Measurements from ENCODE around the gene CCN5.
A peak's percentile ranks its signal among the peaks of the same experiment; 100 is the strongest.

Gene CCN5

DNA sequence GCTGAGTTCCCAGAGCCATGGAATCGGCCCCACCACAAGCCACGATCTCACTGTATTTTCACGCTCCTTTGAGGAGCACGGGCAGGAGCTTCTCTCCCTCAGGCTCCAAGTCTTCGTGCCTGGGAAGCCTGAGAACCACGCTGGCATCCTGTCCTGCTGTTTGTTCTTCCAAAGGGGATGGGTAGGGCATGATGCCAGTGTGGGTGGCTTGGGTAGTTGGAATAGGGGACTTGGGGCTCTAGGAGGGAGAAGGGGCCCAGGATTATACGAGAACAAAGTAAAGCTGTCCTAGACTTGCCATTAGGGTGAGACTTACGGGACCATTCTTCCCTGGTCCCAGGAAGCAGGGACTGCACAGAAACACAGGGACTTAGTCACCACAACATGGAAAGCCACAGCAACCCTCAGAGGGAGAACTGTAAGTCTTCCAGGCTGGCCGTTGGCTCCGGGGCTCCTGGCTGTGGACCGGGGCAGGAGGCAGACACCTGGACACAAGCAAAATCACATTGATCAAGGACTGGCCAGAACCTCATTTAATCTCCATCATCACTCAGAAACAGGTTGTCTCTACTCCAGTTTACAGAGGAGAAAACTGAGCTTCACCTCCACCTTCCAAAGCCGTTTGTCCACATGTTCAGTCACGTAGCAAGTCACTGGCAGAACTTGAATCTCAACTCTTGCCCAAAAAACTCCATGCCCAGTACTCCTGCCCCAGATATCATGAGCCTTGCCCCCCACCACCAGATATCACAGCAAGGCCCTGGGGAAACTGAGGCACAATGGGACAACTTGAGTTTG is 1.3 kb downstream of the CCN5 start:
- DNase-seq (ENCODE audit: low spot score): no peak

DNA sequence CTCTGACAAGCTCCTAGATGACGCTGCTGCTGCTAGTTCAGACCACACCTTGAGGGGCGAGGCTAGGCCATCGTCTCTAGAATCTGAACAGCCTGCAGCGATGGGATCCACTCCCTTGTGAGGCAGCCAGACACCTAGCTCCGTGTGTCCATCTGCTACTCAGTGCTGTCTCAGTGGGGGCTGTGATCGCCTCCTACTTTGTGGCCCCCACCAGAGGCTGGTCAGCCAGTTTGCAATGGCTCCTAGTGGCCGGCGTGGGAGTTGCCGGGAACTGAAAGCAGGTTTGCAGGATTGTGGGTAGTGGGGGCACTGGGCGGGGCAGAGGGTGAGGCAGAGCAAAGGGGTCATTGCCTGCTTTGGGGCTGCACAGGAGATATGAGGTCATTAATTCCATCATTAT is 2.8 kb downstream of the CCN5 start:
- DNase-seq (ENCODE audit: low spot score): no peak

DNA sequence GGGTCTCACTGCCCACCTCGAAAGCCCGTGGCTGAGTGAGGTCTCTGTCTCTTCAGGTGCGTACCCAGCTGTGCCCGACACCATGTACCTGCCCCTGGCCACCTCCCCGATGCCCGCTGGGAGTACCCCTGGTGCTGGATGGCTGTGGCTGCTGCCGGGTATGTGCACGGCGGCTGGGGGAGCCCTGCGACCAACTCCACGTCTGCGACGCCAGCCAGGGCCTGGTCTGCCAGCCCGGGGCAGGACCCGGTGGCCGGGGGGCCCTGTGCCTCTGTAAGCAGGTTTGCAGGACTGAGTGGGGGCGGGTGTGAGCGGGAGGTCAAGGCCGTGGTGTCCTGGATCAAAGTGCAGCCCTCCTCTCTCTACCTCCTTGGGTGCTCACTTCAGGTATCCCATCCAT is 4.7 kb downstream of the CCN5 start:
- DNase-seq (ENCODE audit: low spot score): no peak

DNA sequence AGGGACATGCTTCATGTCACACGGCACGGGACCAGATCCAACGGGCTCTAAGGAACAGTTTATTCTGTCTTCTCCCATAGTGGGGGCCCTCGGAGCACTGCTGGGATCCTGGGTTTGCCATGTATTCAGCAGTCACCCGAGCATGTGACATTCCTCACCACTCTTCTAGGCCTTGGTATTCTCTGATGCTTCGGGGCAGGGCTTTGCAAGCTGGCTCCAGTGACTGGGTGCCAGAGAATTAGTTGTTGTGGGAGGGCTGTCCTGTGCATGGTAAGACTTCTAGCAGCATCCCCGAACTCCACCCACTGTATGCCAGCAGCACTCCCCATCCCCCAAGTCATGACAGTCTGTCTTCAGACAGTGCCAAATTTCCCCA is 5.4 kb downstream of the CCN5 start:
- DNase-seq (ENCODE audit: low spot score): peak; percentile 68

DNA sequence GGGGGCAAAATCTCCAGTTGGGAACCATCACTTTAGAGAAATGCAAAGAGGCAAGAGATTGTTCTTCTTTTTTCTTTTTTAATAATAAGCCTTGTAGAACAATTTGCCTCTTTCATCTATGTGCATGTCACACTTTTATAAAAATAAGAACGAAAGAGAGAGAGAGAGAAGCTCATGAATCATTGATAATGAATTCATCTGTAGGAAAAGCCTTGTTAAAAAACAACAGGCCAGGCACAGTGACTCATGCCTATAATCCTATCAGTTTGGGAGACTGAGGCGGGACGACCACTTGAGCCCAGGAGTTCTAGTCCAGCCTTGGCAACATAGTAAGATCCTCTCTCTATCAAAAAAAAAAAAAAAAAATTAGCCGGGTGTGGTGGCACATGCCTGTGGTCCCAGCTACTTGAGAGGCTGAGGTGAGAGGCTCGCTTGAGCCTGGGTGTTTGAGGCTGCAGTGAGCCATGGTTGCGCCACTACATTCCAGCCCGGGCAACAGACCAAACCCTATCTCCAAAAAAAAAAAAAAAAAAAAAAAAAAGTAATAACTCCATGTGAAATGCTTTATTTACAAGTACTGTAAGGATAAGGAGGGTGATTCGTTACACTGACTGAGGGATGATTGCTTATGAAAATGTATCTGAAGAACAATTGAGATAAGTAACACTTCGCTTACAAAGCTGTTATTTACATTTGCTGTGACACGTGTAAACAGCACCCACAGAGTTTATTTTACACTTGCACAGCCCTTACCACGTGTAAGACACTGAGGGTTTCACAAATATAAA is 6.0 kb downstream of the CCN5 start:
- peak; percentile 61 for DNase-seq (ENCODE audit: low spot score)

DNA sequence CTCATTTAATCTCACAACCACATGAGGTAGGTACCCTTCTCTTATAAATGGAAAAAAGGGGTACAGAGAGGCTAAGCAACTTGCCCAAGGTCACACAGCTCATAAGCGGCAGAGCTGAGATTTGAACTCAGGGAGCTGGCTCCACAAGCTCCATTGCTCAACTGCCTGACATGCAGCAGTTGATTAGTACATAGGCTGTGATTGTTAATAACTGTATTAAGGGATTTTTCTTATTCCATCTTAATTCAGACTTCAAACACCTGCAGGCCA is 6.6 kb downstream of the CCN5 start:
- no peak for DNase-seq (ENCODE audit: low spot score)

DNA sequence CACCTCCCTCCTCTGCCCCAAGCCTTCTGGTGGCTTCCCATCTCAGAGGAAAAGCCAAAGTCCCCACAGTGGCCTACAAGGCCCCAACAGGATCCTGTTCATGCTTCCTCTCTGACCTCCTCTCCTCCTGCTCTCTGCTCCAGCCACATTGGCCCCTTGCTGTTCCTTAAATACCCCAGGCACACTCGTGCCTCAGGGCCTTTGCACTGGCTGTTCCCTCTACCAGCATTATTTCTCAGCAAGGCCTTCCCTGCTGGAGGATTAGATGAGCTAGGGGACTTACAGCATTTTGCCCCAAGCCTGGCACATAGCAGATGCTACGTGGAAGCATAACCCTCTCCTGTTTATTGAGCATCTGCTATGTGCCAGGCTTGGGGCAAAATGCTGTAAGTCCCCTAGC is 7.8 kb downstream of the CCN5 start:
- no peak for DNase-seq (ENCODE audit: low spot score)

DNA sequence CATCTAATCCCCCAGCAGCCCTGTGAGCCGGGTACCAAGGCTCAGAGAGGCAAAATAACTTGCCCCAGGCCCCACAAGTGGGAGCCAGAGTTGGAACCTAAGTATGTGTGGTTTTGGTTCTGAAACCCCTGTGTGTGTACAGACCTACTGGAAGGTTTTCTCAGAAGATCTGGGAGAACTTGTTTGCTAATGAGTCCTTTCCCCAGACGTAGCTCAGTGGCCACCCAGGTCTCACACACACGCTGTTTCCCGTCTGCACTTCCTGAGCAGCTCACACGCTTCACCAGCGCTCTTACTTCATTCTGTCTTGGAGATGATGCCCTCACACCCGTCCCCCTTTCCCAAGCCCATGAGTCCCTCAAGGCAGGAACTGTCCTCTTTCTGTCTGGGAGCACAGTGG is 8.2 kb downstream of the CCN5 start:
- no peak for DNase-seq (ENCODE audit: low spot score)

DNA sequence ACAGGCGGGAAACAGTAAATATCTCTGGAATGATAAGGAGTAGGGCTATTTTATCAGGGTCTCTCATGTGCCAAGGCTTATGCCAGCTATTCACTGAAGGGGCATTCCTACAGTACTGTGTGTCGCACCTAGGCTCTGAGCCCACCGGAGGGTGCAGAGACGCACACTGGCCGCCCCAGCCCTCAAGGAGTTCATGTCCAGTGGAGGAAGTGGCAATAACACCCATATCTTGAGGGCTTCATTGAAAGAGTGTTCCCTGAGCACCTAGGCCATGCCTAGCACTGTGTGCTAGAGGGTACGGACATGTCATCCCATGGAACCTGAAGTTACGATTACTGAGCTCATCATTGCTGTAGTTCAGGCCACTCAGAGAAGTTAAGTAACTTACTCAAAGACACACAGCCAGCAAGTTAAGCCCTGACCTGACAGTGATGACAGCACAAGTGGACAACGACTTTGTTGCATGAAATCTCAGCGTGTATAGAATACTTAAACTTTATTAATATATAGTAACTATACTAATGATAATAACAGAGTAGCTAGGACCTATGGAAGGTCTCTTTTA is 8.7 kb downstream of the CCN5 start:
- no peak for DNase-seq (ENCODE audit: low spot score)

DNA sequence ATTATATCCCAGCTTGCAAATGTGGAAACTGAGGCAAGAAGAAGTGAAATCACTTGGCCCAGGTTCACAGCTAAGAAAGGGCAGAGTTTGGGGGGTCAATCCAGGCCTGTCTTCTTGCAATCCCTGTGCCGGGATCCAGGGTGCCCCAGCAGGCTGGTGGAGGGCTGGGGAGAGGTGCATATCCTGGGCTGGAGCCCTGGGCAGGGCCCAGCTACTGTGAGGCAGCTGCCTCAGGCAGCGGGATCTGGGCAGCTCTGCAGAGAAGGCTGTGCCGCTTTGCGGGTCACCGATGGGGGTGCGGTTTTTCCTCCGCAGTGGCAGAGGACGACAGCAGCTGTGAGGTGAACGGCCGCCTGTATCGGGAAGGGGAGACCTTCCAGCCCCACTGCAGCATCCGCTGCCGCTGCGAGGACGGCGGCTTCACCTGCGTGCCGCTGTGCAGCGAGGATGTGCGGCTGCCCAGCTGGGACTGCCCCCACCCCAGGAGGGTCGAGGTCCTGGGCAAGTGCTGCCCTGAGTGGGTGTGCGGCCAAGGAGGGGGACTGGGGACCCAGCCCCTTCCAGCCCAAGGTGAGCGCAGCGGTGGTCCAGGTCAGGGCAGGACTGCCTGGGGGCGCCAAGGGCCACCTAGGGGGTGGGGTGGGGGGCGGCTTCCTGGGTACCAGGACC is 9.4 kb downstream of the CCN5 start:
- no peak for DNase-seq (ENCODE audit: low spot score)

DNA sequence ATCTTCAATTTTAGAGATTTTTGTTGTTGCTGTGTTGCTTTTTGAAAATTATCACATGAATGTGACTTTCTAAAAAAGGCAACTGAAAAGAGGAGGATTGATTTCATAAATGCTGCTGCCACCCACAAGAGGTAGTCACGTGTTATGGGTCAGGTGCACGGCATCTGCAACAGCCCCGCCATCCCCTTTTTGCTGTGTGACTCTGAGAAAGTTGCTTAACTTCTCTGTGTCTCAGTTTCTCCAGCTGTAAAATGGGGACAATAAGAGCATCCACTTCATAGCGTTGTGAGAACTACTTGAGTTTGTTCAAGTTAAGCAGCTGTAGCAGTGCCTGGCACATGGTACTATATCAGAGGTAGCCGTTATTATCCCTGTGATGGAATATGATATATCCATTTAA is 10.7 kb downstream of the CCN5 start:
- no peak for DNase-seq (ENCODE audit: low spot score)

DNA sequence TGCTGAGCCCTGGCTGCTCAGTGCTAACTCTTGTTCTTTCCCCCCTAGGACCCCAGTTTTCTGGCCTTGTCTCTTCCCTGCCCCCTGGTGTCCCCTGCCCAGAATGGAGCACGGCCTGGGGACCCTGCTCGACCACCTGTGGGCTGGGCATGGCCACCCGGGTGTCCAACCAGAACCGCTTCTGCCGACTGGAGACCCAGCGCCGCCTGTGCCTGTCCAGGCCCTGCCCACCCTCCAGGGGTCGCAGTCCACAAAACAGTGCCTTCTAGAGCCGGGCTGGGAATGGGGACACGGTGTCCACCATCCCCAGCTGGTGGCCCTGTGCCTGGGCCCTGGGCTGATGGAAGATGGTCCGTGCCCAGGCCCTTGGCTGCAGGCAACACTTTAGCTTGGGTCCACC is 11.9 kb downstream of the CCN5 start:
- DNase-seq (ENCODE audit: low spot score): no peak

DNA sequence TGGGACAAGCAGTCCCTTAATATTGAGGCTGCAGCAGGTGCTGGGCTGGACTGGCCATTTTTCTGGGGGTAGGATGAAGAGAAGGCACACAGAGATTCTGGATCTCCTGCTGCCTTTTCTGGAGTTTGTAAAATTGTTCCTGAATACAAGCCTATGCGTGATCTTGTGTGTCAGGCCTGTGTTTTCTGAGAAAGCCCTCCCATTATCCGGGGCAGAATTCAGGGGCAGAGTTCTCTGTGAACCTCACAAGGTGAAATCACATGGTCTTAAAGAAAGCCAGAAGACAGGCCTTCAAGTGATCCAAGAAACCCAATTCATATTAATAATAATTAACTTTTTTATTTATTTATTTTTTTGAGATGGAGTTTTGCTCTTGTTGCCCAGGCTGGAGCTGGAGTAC is 12.5 kb downstream of the CCN5 start:
- DNase-seq (ENCODE audit: low spot score): no peak

DNA sequence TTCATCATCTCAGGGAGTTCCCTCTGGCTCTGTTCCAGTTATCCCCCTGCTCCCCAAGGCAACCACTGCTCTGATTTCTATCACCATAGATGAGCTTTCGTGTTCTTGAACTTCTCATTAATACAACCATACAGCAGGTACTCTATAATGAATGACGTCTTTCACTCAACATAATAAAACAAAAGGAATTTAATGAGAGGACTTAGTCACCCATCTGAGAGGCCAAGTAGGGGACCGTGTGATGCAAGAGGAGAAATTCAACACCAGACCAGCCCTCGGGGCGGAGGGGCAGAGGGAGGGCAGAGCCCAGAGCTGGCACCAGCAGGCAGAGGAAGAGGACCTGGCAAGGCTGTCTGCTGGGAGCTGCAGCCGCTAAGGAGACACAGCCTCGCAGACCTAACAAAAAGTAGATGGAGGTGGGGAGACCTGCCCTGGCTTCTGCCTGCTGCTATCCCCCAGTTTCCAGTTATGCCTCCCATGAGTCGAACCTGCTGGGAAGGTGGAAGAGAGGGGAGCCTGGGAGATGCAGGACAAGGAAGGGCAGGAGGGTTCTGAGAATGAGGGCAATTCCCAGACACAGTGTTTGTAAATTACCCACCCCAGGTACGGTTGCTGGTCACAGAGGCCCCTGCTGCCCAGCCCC is 13.8 kb downstream of the CCN5 start:
- peak; percentile 74 for DNase-seq (ENCODE audit: low spot score)

DNA sequence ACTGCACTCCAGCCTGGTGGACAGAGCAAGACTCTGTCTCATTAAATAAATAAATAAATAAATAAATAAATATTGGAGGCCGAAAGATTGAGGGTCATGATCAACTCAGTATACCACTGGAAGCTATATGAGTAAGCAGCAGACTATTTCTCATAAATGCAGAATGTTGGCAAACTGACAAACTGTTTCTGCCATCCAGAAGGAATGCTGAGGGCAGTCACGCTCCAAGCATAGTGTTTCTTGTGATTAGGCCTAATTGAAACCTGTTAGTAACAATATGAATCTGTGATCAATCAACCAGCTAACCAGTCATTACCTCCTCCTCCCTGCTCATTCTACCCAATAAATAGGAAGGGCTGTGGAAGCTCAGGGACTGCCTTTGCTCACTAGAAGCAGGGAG is 15.3 kb downstream of the CCN5 start:
- DNase-seq (ENCODE audit: low spot score): no peak

DNA sequence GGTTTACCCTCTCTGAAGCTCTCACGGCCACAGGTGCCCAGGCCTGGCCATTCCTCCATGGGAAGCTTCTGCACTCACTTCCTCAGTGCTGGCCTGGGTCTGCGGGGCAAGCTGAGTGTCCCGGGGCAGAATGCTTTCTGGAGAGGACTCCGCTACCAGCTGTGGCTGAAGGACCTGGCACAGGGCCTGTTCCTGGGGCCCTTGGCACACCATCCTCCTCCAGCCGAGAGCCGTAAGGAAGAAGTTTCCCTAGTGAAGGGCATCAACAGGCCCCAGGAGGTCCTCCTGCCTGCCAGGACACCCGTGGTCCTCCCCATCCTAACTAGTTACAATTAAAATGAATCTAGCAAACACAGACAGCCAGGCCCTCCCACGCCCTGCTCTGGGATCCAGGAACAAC is 16.5 kb downstream of the CCN5 start:
- no peak for DNase-seq (ENCODE audit: low spot score)

DNA sequence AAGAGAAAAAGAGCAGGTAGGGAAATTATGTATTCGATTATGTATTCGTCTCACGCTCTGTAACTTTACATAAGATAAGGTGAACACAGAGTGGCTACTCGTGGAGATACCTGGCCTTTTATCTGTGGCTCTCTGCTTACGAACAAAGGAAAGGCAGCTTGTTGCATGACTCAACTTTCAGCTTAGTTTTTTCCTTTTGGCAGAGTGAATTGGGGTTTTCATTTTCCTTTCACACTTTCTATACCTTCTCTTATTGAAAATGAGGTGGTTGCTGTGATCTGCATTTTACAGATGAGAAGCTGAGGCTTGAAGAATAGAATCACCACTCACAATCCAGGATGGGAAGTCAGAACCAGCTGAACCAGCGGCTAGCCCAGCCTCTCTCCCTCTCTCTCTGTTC is 17.2 kb downstream of the CCN5 start:
- no peak for DNase-seq (ENCODE audit: low spot score)

DNA sequence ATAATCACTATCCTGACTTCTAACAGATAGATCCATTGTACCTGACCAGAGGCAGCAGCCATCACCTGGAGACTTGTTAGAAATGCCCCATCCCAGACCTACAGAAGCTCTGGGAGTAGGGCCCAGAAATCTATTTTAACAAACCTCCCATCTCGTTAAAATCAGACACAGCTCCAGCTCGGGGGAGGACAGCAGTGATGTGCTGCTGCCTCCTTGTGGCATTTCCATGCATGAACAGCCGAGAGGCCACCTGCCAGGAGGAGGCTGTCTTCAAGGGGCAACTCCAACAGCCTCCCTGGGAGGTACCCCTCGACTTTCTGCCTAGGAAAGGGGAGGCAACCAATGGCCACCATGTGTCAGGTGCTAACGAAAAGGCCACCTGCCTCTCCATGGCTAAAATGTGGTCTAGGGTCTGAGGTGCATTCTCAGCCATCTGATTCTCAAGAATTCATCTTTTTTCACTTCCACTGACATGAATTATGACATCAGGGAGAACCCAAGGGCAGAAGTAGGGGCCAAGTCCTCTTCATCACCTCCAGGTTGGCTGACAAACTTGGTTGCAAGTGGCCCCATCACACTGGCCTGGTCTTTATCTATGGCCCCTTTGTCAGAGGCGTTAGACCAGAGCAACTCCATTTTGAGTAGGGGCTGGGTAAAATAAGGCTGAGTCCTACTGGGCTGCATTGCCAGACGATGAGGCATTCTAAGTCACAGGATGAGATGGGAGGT is 18.3 kb downstream of the CCN5 start:
- DNase-seq (ENCODE audit: low spot score): peak; percentile 76

DNA sequence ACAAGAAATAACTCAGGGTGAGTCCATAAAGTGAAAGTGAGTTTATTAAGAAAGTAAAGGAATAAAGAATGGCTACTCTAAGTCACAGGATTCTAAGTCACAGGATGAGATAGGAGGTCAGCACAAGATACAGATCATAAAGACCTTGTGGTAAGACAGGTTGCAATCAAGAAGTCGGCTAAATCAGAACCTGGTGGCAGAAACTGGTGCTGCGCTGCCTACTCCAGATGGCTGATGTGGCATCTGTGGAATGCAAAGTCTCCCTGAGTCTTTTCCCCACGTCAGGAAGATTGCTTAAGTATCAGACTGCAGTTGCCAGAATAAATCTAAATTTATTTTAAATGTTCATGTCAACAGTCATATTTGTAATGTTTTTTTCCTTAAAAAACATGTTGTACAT is 19.8 kb downstream of the CCN5 start:
- peak; percentile 84 for DNase-seq (ENCODE audit: low spot score)

DNA sequence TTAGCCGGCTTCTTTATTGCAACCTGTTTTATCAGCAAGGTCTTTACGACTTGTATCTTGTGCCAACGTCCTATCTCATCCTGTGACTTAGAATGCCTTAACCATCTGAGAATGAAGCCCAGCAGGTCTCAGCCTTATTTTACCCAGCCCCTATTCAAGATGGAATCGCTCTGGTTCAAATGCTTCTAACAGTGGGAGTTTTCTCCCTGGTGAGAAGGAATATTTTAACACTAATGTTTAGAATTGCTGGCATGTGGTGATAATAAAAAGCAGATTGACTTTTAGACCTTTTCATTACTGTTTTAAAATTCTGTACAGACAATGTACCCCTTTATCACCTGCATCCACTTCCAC is 20.6 kb downstream of the CCN5 start:
- no peak for DNase-seq (ENCODE audit: low spot score)

DNA sequence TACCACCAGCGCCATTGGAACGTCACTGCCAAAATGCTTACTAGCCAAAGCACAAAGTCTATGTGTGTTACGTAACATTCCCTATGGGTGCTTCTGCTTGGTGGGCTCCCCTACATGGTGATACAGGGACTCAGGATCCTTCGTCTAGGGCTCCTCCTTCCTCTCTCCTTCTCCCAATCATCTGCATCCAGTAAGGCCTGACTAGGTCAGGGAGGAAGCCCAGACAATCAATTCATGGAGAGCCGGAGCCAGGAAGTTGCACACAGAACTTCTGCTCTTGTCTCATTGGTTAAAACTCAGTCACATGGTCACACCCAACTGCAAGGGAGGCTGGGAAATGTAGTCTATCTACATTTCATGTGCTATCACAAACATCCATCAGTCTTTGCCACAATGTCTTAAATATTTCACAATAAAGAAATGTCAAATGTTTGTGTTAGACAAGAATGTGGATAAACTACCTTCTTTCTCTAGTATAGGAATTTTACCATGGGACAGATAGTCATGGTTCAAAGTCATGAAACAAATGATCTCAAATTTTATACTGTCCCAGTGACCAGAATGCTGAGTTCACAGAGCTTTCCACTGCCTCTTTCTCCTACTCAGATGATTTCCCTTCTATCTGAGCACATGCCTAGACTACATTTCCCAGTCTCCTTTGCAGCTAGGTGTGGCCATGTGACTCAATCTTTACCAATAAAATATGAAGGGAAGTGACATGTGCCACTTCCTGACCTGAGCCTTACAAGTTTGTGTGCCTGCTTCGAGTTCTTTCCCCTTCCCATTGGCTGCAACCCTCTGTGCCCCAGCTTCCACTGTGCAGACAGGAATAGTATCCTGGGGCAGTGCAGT is 21.2 kb downstream of the CCN5 start:
- DNase-seq (ENCODE audit: low spot score): peak; percentile 62

Measured in hepatic stellate cell (primary cell).